ENCODE data around the gene CBX6.

DNA sequence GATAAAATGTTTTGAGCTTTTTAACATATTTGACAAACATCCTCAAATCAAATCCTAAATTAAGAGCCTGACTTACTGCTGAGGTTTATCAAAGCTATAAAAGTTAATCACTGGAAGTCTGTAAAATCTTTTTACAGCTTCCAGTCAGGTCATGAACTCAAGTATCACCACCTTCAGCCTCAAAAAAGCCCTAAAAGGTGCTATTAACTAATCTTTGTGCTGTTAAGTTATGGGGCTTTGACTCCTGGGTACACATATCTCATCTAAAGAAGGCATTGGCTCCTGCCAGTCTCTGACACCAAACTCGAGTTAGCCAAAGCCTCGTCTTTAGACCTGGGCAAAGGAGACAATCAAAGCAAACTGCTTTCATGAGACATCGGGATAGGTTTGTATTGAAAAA, 34.0 kb upstream of the CBX6 start:
- TF ChIP-seq, protein P1, sequence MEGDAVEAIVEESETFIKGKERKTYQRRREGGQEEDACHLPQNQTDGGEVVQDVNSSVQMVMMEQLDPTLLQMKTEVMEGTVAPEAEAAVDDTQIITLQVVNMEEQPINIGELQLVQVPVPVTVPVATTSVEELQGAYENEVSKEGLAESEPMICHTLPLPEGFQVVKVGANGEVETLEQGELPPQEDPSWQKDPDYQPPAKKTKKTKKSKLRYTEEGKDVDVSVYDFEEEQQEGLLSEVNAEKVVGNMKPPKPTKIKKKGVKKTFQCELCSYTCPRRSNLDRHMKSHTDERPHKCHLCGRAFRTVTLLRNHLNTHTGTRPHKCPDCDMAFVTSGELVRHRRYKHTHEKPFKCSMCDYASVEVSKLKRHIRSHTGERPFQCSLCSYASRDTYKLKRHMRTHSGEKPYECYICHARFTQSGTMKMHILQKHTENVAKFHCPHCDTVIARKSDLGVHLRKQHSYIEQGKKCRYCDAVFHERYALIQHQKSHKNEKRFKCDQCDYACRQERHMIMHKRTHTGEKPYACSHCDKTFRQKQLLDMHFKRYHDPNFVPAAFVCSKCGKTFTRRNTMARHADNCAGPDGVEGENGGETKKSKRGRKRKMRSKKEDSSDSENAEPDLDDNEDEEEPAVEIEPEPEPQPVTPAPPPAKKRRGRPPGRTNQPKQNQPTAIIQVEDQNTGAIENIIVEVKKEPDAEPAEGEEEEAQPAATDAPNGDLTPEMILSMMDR (IDR thresholded peaks at IDR 0.05 in 2 of 3, conservative IDR thresholded peaks at IDR 0.05 in 1 of 3; ENCODE audit: borderline replicate concordance in 1 of 3, insufficient read depth in 1 of 3, low read depth in 2 of 3, low read length in 2 of 3) = no peak
- no peak for TF ChIP-seq EZH2 (IDR thresholded peaks at IDR 0.05)
- TF ChIP-seq YY1 (IDR thresholded peaks at IDR 0.05; ENCODE audit: extremely low read depth, insufficient replicate concordance, low read depth, low read length) = no peak
- TF ChIP-seq ZNF274 (IDR thresholded peaks at IDR 0.05; ENCODE audit: low read depth, low read length) = no peak
- TF ChIP-seq, protein P2, sequence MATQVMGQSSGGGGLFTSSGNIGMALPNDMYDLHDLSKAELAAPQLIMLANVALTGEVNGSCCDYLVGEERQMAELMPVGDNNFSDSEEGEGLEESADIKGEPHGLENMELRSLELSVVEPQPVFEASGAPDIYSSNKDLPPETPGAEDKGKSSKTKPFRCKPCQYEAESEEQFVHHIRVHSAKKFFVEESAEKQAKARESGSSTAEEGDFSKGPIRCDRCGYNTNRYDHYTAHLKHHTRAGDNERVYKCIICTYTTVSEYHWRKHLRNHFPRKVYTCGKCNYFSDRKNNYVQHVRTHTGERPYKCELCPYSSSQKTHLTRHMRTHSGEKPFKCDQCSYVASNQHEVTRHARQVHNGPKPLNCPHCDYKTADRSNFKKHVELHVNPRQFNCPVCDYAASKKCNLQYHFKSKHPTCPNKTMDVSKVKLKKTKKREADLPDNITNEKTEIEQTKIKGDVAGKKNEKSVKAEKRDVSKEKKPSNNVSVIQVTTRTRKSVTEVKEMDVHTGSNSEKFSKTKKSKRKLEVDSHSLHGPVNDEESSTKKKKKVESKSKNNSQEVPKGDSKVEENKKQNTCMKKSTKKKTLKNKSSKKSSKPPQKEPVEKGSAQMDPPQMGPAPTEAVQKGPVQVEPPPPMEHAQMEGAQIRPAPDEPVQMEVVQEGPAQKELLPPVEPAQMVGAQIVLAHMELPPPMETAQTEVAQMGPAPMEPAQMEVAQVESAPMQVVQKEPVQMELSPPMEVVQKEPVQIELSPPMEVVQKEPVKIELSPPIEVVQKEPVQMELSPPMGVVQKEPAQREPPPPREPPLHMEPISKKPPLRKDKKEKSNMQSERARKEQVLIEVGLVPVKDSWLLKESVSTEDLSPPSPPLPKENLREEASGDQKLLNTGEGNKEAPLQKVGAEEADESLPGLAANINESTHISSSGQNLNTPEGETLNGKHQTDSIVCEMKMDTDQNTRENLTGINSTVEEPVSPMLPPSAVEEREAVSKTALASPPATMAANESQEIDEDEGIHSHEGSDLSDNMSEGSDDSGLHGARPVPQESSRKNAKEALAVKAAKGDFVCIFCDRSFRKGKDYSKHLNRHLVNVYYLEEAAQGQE (IDR thresholded peaks at IDR 0.05; ENCODE audit: low read depth) = no peak
- TF ChIP-seq, protein P3, sequence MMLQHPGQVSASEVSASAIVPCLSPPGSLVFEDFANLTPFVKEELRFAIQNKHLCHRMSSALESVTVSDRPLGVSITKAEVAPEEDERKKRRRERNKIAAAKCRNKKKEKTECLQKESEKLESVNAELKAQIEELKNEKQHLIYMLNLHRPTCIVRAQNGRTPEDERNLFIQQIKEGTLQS (IDR thresholded peaks at IDR 0.05) = no peak

Data from HCT116 (cell line).